DOHH2 (cell line): Measurements from ENCODE around the gene PIK3CA.
"Not testable (repeated sequence)": the region's sequence is repeated elsewhere in the genome, so short reads cannot be mapped to it uniquely, and the experiment has no call there.

Experiments used
- H3F3A ChIP-seq: fragments of 200-600 bp; sonication (generic), shearing (Covaris generic); 2 replicates; pipeline ENCODE4 v1.6.0; 2016; ENCODE audit warnings: antibody characterized with exemption, mild to moderate bottlenecking; ENCODE audit not compliant: control insufficient read depth, insufficient read depth
- H3K27ac ChIP-seq: fragments of 200-600 bp; sonication (generic); 2 replicates; pipeline ENCODE4 v1.5.1; 2014; ENCODE audit warnings: low read depth, mild to moderate bottlenecking, low read length, moderate library complexity
- H3K27me3 ChIP-seq: fragments of 200-600 bp; sonication (generic); 2 replicates; pipeline ENCODE4 v1.6.1; 2014; ENCODE audit warnings: mild to moderate bottlenecking, low read length, mixed read lengths; ENCODE audit not compliant: control insufficient read depth
- H3K36me3 ChIP-seq: fragments of 200-600 bp; sonication (generic); 2 replicates; pipeline ENCODE4 v1.6.1; 2014; ENCODE audit warnings: mild to moderate bottlenecking, low read length, moderate library complexity, mixed read lengths; ENCODE audit not compliant: control insufficient read depth
- H3K4me1 ChIP-seq: fragments of 200-600 bp; sonication (generic); 2 replicates; pipeline ENCODE4 v1.6.1; 2014; ENCODE audit warnings: mild to moderate bottlenecking, low read length, mixed read lengths; ENCODE audit not compliant: control insufficient read depth
- H3K4me2 ChIP-seq: fragments of 200-600 bp; sonication (generic); 2 replicates; pipeline ENCODE4 v1.6.0; 2014; ENCODE audit warnings: mild to moderate bottlenecking, low read length, moderate library complexity
- H3K4me3 ChIP-seq: fragments of 200-600 bp; sonication (generic); 2 replicates; pipeline ENCODE4 v1.5.1; 2014; ENCODE audit warnings: mild to moderate bottlenecking, low read length, mixed read lengths
- H3K79me2 ChIP-seq: fragments of 200-600 bp; sonication (generic); 2 replicates; pipeline ENCODE4 v1.6.1; 2014; ENCODE audit warnings: mild to moderate bottlenecking, low read length, mixed read lengths; ENCODE audit not compliant: control insufficient read depth
- H3K9me2 ChIP-seq: fragments of 200-600 bp; sonication (generic); replicated peaks from 2 replicates; pipeline ENCODE4 v1.6.1; 2014; ENCODE audit warnings: mild to moderate bottlenecking, low read length, mixed read lengths; ENCODE audit not compliant: control insufficient read depth
- H3K9me3 ChIP-seq: fragments of 200-600 bp; sonication (generic); 2 replicates; pipeline ENCODE4 v1.6.1; 2014; ENCODE audit warnings: antibody characterized with exemption, low read length, mixed read lengths; ENCODE audit not compliant: control insufficient read depth, insufficient read depth
- H4K20me1 ChIP-seq: fragments of 200-600 bp; sonication (generic); 2 replicates; pipeline ENCODE4 v1.6.0; 2014; ENCODE audit warnings: low read depth, mild to moderate bottlenecking, antibody characterized with exemption, low read length, moderate library complexity; ENCODE audit not compliant: control insufficient read depth, insufficient read depth
- CTCF ChIP-seq: fragments of 200-600 bp; sonication (generic); IDR thresholded peaks from one replicate; pipeline ENCODE4 v1.5.1; 2014; ENCODE audit warnings: antibody characterized with exemption, mild to moderate bottlenecking, low read depth, low read length; ENCODE audit not compliant: poor library complexity, severe bottlenecking
- EZH2phosphoT487 ChIP-seq: fragments of 200-600 bp; sonication (generic); IDR thresholded peaks from 2 replicates; pipeline ENCODE4 v1.6.1; 2017; ENCODE audit warnings: borderline replicate concordance, mild to moderate bottlenecking, antibody characterized with exemption, low read length, moderate library complexity, mixed read lengths

Gene PIK3CA

GRCh38 chr3:179105881-179106280, 42.3 kb upstream of the PIK3CA start:
- H3K9me3 ChIP-seq, result no peaks in the 10 kb centered on the region
- H3K4me2 ChIP-seq, result no peak overlapping the region
- no peaks in the 10 kb centered on the region for H3F3A ChIP-seq
- no peak overlapping the region for H3K27ac ChIP-seq
- no peak overlapping the region for H3K4me3 ChIP-seq
- no peaks in the 10 kb centered on the region for H3K79me2 ChIP-seq
- no peaks in the 10 kb centered on the region for H4K20me1 ChIP-seq
- H3K27me3 ChIP-seq, result no peaks in the 10 kb centered on the region
- H3K36me3 ChIP-seq, result no peaks in the 10 kb centered on the region
- TF ChIP-seq EZH2phosphoT487 (no peak), CTCF (no peak)
- H3K4me1 ChIP-seq, result no peaks in the 10 kb centered on the region
- H3K9me2 ChIP-seq, result no peaks in the 10 kb centered on the region

- H3K27me3 ChIP-seq, result peaks cover 2% of the 10 kb centered on the region; the same call in 1 of the 2 replicates
- no peaks in the 10 kb centered on the region for H3K79me2 ChIP-seq
- no peak overlapping the region for H3K4me3 ChIP-seq
- no peaks in the 10 kb centered on the region for H3K9me2 ChIP-seq
- no peaks in the 10 kb centered on the region for H3K36me3 ChIP-seq
- H4K20me1 ChIP-seq, result no peaks in the 10 kb centered on the region
- H3K27ac ChIP-seq, result no peak overlapping the region
- no peaks in the 10 kb centered on the region for H3F3A ChIP-seq
- H3K4me1 ChIP-seq, result no peaks in the 10 kb centered on the region
- H3K9me3 ChIP-seq, result peaks cover 5% of the 10 kb centered on the region; the same call in 1 of the 2 replicates
- TF ChIP-seq EZH2phosphoT487 (no peak), CTCF (no peak)
- H3K4me2 ChIP-seq, result no peak overlapping the region
Measured at GRCh38 chr3:179107617-179108016, 40.5 kb upstream of the PIK3CA start.

- Histone ChIP-seq H3K36me3 (no peaks in the 10 kb centered on the region), H3K4me2 (no peak overlapping the region), H3K9me3 (peaks cover 5% of the 10 kb centered on the region; the same call in 1 of the 2 replicates), H4K20me1 (no peaks in the 10 kb centered on the region), H3K9me2 (no peaks in the 10 kb centered on the region), H3K27me3 (peaks cover 2% of the 10 kb centered on the region; the same call in 1 of the 2 replicates), H3K27ac (no peak overlapping the region), H3K4me1 (no peaks in the 10 kb centered on the region), H3K79me2 (no peaks in the 10 kb centered on the region), H3K4me3 (no peak overlapping the region), H3F3A (no peaks in the 10 kb centered on the region)
- TF ChIP-seq CTCF, result no peak
- TF ChIP-seq EZH2phosphoT487, result no peak
Measured at GRCh38 chr3:179108086-179108485, 40.1 kb upstream of the PIK3CA start.

GRCh38 chr3:179113903-179114302, 34.3 kb upstream of the PIK3CA start:
- Histone ChIP-seq H3K27me3 (peaks cover 2% of the 10 kb centered on the region; the same call in 1 of the 2 replicates), H3F3A (no peaks in the 10 kb centered on the region), H3K9me3 (peaks cover 5% of the 10 kb centered on the region; the same call in 1 of the 2 replicates), H3K36me3 (no peaks in the 10 kb centered on the region), H3K4me2 (no peak overlapping the region), H3K4me3 (no peak overlapping the region), H3K79me2 (no peaks in the 10 kb centered on the region), H4K20me1 (no peaks in the 10 kb centered on the region), H3K27ac (no peak overlapping the region), H3K4me1 (no peaks in the 10 kb centered on the region), H3K9me2 (no peaks in the 10 kb centered on the region)
- TF ChIP-seq CTCF (no peak), EZH2phosphoT487 (no peak)

GRCh38 chr3:179115444-179115843, 32.7 kb upstream of the PIK3CA start:
- not testable (repeated sequence) for H3K27me3 ChIP-seq, H3K79me2 ChIP-seq, H4K20me1 ChIP-seq, H3K4me1 ChIP-seq, H3K9me3 ChIP-seq, H3K27ac ChIP-seq, H3K36me3 ChIP-seq, H3K9me2 ChIP-seq, H3K4me2 ChIP-seq, H3K4me3 ChIP-seq, H3F3A ChIP-seq
